GM12878 (cell line): ENCODE measurements around the gene SLC45A2. TPM values are rescaled to one million over a fixed set of nuclear protein-coding genes. Genes with fewer than 3 reads are reported as not detected.
A peak's percentile ranks its signal among the peaks of the same experiment; 100 is the strongest.

Experiments used
- ATAC-seq: fragments of 200-7000 bp; cut with Tn5 transposase; 3 replicates; pipeline ENCODE4 v1.9.1; 2020; ENCODE audit warnings: mild to moderate bottlenecking, moderate library complexity
- BruUV-seq: library from RNA; stranded (reverse); fragments of 400-500 nt; replicated peaks from 2 replicates; lab custom pipeline; 2021; lab: Mats Ljungman, UMichigan
- CTCF ChIA-PET: fragments of 300-600 bp; sonication (Branson Sonifier 250); formaldehyde crosslinking; extraction: SDS; loops from one replicate; lab custom pipeline; 2021; ENCODE audit warnings: inconsistent platforms; lab: Yijun Ruan, JAX
- POLR2A ChIA-PET: fragments of 350-600 bp; formaldehyde crosslinking; extraction: SDS; loops from one replicate; lab custom pipeline; 2021; ENCODE audit warnings: inconsistent platforms; lab: Charles Lee
- RAD21 ChIA-PET: fragments of 300-600 bp; sonication (Branson Sonifier 250); formaldehyde crosslinking; loops from one replicate; lab custom pipeline; 2023; ENCODE audit warnings: antibody characterized with exemption; ENCODE audit not compliant: unreplicated experiment; lab: Charles Lee
- SMC1A ChIA-PET: fragments of 300-600 bp; sonication (Branson Sonifier 250); formaldehyde crosslinking; loops from one replicate; lab custom pipeline; 2023; ENCODE audit not compliant: unreplicated experiment, uncharacterized antibody; lab: Charles Lee
- DNase-seq: peaks from one replicate; pipeline ENCODE4 v3.0.0-alpha.2; 2011; ENCODE audit warnings: low read depth, low spot score
- FAIRE-seq: peaks from 3 replicates; lab custom pipeline; 2011; peaks lifted over from hg19 to GRCh38; lab: Jason Lieb, UNC
- H2AFZ ChIP-seq: 2 replicates; pipeline ENCODE4 v1.6.0; 2011; ENCODE audit warnings: low read depth, low read length, control low read depth; ENCODE audit not compliant: control insufficient read depth
- H3K27ac ChIP-seq: 2 replicates; pipeline ENCODE4 v1.5.1; 2011; ENCODE audit warnings: control low read depth; ENCODE audit not compliant: control insufficient read depth, insufficient read depth
- H3K27me3 ChIP-seq, 2 experiments: replicated peaks in 1 of 2; 2 replicates each; pipeline versions ENCODE4 v1.6.0 to v1.6.1; 2011; ENCODE audit warnings: low read length in 1 of 2; ENCODE audit not compliant: control insufficient read depth in 2 of 2, insufficient read depth in 2 of 2
- H3K36me3 ChIP-seq, 2 experiments: 2 replicates each; pipeline ENCODE4 v1.5.1; 2011; ENCODE audit warnings: low read length in 1 of 2; ENCODE audit not compliant: control insufficient read depth in 2 of 2, insufficient read depth in 2 of 2
- H3K4me1 ChIP-seq: 2 replicates; pipeline ENCODE4 v1.6.1; 2011; ENCODE audit warnings: mild to moderate bottlenecking, low read length, moderate library complexity, mixed read lengths; ENCODE audit not compliant: control insufficient read depth, insufficient read depth
- H3K4me2 ChIP-seq: 2 replicates; pipeline ENCODE4 v1.6.0; 2011; ENCODE audit warnings: control low read depth; ENCODE audit not compliant: control insufficient read depth, insufficient read depth
- H3K4me3 ChIP-seq: fragments of 200-600 bp; sonication (generic); 2 replicates; pipeline ENCODE4 v1.5.1; 2016
- H3K79me2 ChIP-seq: 2 replicates; pipeline ENCODE4 v1.6.0; 2011; ENCODE audit warnings: low read length; ENCODE audit not compliant: control insufficient read depth, insufficient read depth
- H3K9ac ChIP-seq: 2 replicates; pipeline ENCODE4 v1.8.0; 2011; ENCODE audit warnings: low read length, control low read depth, mixed read lengths; ENCODE audit not compliant: control insufficient read depth, insufficient read depth
- H3K9me3 ChIP-seq: replicated peaks from 3 replicates; pipeline ENCODE4 v1.5.1; 2011; ENCODE audit warnings: mild to moderate bottlenecking, low read length; ENCODE audit not compliant: control insufficient read depth, insufficient read depth
- H4K20me1 ChIP-seq: 2 replicates; pipeline ENCODE4 v1.6.0; 2011; ENCODE audit not compliant: control insufficient read depth, insufficient read depth
- MEF2A ChIP-seq: IDR thresholded peaks from 2 replicates; pipeline ENCODE4 v1.6.1; 2011; ENCODE audit warnings: low read depth, mild to moderate bottlenecking, low read length, moderate library complexity; ENCODE audit not compliant: insufficient read depth
- RAD21 ChIP-seq: IDR thresholded peaks from 2 replicates; pipeline ENCODE4 v1.6.1; 2011; ENCODE audit warnings: mild to moderate bottlenecking, low read depth, low read length, moderate library complexity; ENCODE audit not compliant: insufficient read depth
- SMC3 ChIP-seq: IDR thresholded peaks from 2 replicates; pipeline ENCODE4 v1.6.1; 2011; ENCODE audit warnings: low read length, improper control_type of control experiment, borderline replicate concordance
- WGBS: methylation state at CpG from one replicate; pipeline ENCODE4 v1.1.6; 2016; ENCODE audit warnings: low lambda C conversion rate; ENCODE audit not compliant: insufficient replicate concordance, insufficient coverage; ENCODE audit errors: missing lambda C conversion rate; 5-methylcytosine and 5-hydroxymethylcytosine counted together
- in situ Hi-C: fragments of 300-500 bp; cut with MboI; formaldehyde crosslinking; loops from 9 replicates; pipeline ENCODE4 v1.14.3; 2018; ENCODE audit warnings: mixed read lengths
- intact Hi-C: fragments of 100-400 bp; cut with micrococcal nuclease; formaldehyde crosslinking; loops from one replicate; pipeline ENCODE4 v1.14.2; 2022; ENCODE audit not compliant: unreplicated experiment
- polyA plus RNA-seq, 11 experiments: library from polyadenylated mRNA; depleted of rRNA in 4 of 11; unstranded in 6 of 11; stranded (reverse) in 5 of 11; fragments of >200 nt; fragmentation: Nextera tagmentation in 4 of 11; fragmentation: Illumina TruSeq in 1 of 11; extraction: Ambion mirVana in 4 of 11; extraction: Trizol in 1 of 11; gene quantifications; 1 replicate in 1 of 11; 2 replicates in 10 of 11; pipeline versions ENCODE4 v1.2.1 to v1.2.3, GENCODE V29; 2011 to 2016; ENCODE audit warnings: inconsistent platforms in 2 of 11, missing spikeins in 2 of 11, low read depth in 1 of 11
- total RNA-seq, 4 experiments: library from RNA; depleted of rRNA in 3 of 4; stranded (reverse); fragments of >200 nt in 3 of 4; fragmentation: Illumina TruSeq in 1 of 4; extraction: Trizol in 1 of 4; gene quantifications; 2 replicates each; pipeline versions ENCODE4 v1.2.1 to v1.2.3, GENCODE V29; 2013 to 2021
- TF ChIP-seq, protein P1 (sequence below), 3 experiments: IDR thresholded peaks in 2 of 3; conservative IDR thresholded peaks in 1 of 3; 2 replicates each; pipeline ENCODE4 v1.5.1; 2011; ENCODE audit warnings: low read depth in 3 of 3, low read length in 3 of 3, mild to moderate bottlenecking in 3 of 3, control low read depth in 2 of 3, moderate library complexity in 2 of 3, inconsistent platforms in 1 of 3, mixed read lengths in 1 of 3; ENCODE audit not compliant: control insufficient read depth in 2 of 3, insufficient read depth in 1 of 3; ENCODE audit errors: extremely low read depth in 1 of 3
- TF ChIP-seq, protein P2 (sequence below): fragments of 450-650 bp; IDR thresholded peaks from 2 replicates; pipeline ENCODE4 v1.6.1; 2017; ENCODE audit warnings: mild to moderate bottlenecking, moderate library complexity

The SLC45A2 gene
- total and polyA plus RNA-seq, 10 of the 15 experiments (the other 5 are each of a cell fraction or from before 2014, with no cell fraction given), result 0.06 to 0.07 TPM; not detected in 8

DNA sequence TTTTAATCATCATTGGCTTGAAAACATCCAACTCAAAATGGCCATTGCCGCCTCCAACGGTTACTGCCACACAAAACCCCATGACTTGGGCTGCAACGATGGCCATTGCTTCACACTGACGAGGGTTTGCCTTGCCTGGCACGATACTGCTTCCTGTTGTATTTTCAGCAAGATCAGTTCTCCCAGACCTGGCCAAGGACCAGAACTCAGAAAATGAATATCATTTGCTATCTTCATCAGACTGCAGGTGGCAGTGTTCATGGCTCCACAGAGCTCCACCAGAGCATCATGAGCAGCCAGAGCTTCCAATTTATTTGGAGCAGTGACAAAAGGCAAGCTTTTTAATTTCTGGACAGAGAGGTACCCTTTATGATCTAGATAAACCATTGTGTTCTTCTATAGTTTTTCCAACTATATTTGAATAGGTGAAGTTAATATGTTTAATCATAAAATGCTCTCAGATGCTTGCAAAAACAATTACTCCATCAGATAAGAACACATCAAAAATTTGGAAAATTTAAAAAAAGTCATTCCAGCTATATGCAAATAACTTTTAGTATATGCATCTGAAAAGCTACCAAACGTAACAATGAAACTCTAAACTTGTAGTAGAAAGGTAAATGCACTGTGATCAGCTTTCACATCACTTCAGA, 13.0 kb upstream of the SLC45A2 start:
- ATAC-seq, result peak; percentile 90
- H3K9me3 ChIP-seq, result no peaks in the 10 kb centered on the region
- H3K9ac ChIP-seq, result no peak overlapping the region
- no peaks in the 10 kb centered on the region for H4K20me1 ChIP-seq
- no peak overlapping the region for H3K4me2 ChIP-seq
- no peak for DNase-seq
- ChIA-PET SMC1A (interaction anchor here (0.6 to 2.2 kb wide), 14 partner anchors 8 to 919 kb away, joined by 3 to 8 read pairs (median 4); no protein-coding TSS in a partner anchor), RAD21 (interaction anchor here (0.8 to 3.1 kb wide), 6 partner anchors 9 to 467 kb away, joined by 3 to 11 read pairs (median 3); partner anchors contain the start of gene AMACR), POLR2A (interaction anchor here (0.6 to 1.7 kb wide), 4 partner anchors 9 to 552 kb away, joined by 4 to 8 read pairs (median 5); no protein-coding TSS in a partner anchor), CTCF (interaction anchor here (0.8 to 3.7 kb wide), 26 partner anchors 10 to 1006 kb away, joined by 3 to 40 read pairs (median 3); partner anchors contain the start of gene AMACR)
- TF ChIP-seq, protein P1, sequence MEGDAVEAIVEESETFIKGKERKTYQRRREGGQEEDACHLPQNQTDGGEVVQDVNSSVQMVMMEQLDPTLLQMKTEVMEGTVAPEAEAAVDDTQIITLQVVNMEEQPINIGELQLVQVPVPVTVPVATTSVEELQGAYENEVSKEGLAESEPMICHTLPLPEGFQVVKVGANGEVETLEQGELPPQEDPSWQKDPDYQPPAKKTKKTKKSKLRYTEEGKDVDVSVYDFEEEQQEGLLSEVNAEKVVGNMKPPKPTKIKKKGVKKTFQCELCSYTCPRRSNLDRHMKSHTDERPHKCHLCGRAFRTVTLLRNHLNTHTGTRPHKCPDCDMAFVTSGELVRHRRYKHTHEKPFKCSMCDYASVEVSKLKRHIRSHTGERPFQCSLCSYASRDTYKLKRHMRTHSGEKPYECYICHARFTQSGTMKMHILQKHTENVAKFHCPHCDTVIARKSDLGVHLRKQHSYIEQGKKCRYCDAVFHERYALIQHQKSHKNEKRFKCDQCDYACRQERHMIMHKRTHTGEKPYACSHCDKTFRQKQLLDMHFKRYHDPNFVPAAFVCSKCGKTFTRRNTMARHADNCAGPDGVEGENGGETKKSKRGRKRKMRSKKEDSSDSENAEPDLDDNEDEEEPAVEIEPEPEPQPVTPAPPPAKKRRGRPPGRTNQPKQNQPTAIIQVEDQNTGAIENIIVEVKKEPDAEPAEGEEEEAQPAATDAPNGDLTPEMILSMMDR (IDR thresholded peaks at IDR 0.05 in 2 of 3, conservative IDR thresholded peaks at IDR 0.05 in 1 of 3; ENCODE audit: control insufficient read depth in 2 of 3, extremely low read depth in 1 of 3, insufficient read depth in 1 of 3, low read depth in 3 of 3, low read length in 3 of 3), result peak; percentile 65 to 69 (median 66)
- TF ChIP-seq SMC3 (peak; percentile 65), MEF2A (no peak), RAD21 (peak; percentile 75)
- TF ChIP-seq, protein P2, sequence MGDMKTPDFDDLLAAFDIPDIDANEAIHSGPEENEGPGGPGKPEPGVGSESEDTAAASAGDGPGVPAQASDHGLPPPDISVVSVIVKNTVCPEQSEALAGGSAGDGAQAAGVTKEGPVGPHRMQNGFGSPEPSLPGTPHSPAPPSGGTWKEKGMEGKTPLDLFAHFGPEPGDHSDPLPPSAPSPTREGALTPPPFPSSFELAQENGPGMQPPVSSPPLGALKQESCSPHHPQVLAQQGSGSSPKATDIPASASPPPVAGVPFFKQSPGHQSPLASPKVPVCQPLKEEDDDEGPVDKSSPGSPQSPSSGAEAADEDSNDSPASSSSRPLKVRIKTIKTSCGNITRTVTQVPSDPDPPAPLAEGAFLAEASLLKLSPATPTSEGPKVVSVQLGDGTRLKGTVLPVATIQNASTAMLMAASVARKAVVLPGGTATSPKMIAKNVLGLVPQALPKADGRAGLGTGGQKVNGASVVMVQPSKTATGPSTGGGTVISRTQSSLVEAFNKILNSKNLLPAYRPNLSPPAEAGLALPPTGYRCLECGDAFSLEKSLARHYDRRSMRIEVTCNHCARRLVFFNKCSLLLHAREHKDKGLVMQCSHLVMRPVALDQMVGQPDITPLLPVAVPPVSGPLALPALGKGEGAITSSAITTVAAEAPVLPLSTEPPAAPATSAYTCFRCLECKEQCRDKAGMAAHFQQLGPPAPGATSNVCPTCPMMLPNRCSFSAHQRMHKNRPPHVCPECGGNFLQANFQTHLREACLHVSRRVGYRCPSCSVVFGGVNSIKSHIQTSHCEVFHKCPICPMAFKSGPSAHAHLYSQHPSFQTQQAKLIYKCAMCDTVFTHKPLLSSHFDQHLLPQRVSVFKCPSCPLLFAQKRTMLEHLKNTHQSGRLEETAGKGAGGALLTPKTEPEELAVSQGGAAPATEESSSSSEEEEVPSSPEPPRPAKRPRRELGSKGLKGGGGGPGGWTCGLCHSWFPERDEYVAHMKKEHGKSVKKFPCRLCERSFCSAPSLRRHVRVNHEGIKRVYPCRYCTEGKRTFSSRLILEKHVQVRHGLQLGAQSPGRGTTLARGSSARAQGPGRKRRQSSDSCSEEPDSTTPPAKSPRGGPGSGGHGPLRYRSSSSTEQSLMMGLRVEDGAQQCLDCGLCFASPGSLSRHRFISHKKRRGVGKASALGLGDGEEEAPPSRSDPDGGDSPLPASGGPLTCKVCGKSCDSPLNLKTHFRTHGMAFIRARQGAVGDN, result no peak
- no TSS peak for BruUV-seq
- intact Hi-C loops (loop anchor here (2.0 kb wide), 1 partner anchor 467 kb away; no protein-coding TSS in a partner anchor), in situ Hi-C loops (loop anchor here (5.0 kb wide), 1 partner anchor 470 kb away; no protein-coding TSS in a partner anchor)
- no peaks in the 10 kb centered on the region for H3K79me2 ChIP-seq
- no peak overlapping the region for H3K4me3 ChIP-seq
- no peaks in the 10 kb centered on the region for H3K27me3 ChIP-seq
- no peak overlapping the region; the same call in 1 of the 2 replicates for H2AFZ ChIP-seq
- no peaks in the 10 kb centered on the region for H3K36me3 ChIP-seq
- 43% methylated on average over 6 of the region's 6 CpGs for WGBS
- peaks cover 4% of the 10 kb centered on the region; the same call in 1 of the 2 replicates for H3K4me1 ChIP-seq
- FAIRE-seq, result no peak
- no peak overlapping the region for H3K27ac ChIP-seq
